ENCODE data around the gene SSR1. TPM values are rescaled to one million over a fixed set of nuclear protein-coding genes. Genes with fewer than 3 reads are reported as not detected.

SSR1 gene
- total RNA-seq, 1 experiment from 2014 or later, result 102 TPM

- Histone ChIP-seq H3K23ac (ENCODE audit: insufficient read length, low read depth, low read length) (no peak overlapping the region), H2BK20ac (ENCODE audit: low read depth, low read length, poor library complexity, severe bottlenecking) (no peak overlapping the region), H3K27ac (ENCODE audit: insufficient read length, low read depth, low read length) (no peak overlapping the region), H3K4me2 (ENCODE audit: insufficient read depth, insufficient read length, low read length) (no peak overlapping the region), H2BK12ac (ENCODE audit: insufficient read length, low read depth, low read length) (no peak overlapping the region), H2BK5ac (ENCODE audit: insufficient read length, low read length) (no peak overlapping the region), H3K9ac (ENCODE audit: extremely low read depth, insufficient read length, low read length) (no peak overlapping the region), H2AK5ac (ENCODE audit: insufficient read length, low read length) (no peak overlapping the region), H4K20me1 (ENCODE audit: control insufficient read depth, insufficient read depth, insufficient read length) (no peaks in the 10 kb centered on the region), H3K9me3 (ENCODE audit: control insufficient read depth, low read depth, low read length) (no peaks in the 10 kb centered on the region), H3K4me1 (ENCODE audit: insufficient read depth, low read length) (no peaks in the 10 kb centered on the region; the same call in 1 of the 2 replicates), H3K23me2 (ENCODE audit: insufficient read length, low read depth, low read length, poor library complexity, severe bottlenecking) (peaks cover 3% of the 10 kb centered on the region), H2BK15ac (ENCODE audit: low read depth, low read length) (no peak overlapping the region), H3T11ph (ENCODE audit: low read length) (no peak overlapping the region), H4K91ac (ENCODE audit: insufficient read length, low read depth, low read length) (no peak overlapping the region), H3K18ac (ENCODE audit: insufficient read length, low read depth, low read length) (no peak overlapping the region), H3K56ac (ENCODE audit: insufficient read length, low read depth, low read length) (no peak overlapping the region), H2AFZ (ENCODE audit: low read length) (no peak overlapping the region), H4K8ac (replicated peaks; ENCODE audit: insufficient read length, low read depth, low read length) (no peak overlapping the region), H3K79me1 (ENCODE audit: insufficient read depth, low read depth, low read length, poor library complexity, severe bottlenecking) (no peaks in the 10 kb centered on the region), H2BK120ac (ENCODE audit: low read depth, low read length, poor library complexity, severe bottlenecking) (no peak overlapping the region), H4K5ac (ENCODE audit: insufficient read length, low read depth, low read length) (no peak overlapping the region), H3K79me2 (ENCODE audit: insufficient read depth, low read length) (no peaks in the 10 kb centered on the region), H3K14ac (ENCODE audit: insufficient read depth, low read length) (no peak overlapping the region), H3K4ac (ENCODE audit: low read depth, low read length) (no peak overlapping the region), H3K27me3 (ENCODE audit: insufficient read depth, low read length) (no peaks in the 10 kb centered on the region; the same call in 1 of the 2 replicates)
- TF ChIP-seq, protein P1, sequence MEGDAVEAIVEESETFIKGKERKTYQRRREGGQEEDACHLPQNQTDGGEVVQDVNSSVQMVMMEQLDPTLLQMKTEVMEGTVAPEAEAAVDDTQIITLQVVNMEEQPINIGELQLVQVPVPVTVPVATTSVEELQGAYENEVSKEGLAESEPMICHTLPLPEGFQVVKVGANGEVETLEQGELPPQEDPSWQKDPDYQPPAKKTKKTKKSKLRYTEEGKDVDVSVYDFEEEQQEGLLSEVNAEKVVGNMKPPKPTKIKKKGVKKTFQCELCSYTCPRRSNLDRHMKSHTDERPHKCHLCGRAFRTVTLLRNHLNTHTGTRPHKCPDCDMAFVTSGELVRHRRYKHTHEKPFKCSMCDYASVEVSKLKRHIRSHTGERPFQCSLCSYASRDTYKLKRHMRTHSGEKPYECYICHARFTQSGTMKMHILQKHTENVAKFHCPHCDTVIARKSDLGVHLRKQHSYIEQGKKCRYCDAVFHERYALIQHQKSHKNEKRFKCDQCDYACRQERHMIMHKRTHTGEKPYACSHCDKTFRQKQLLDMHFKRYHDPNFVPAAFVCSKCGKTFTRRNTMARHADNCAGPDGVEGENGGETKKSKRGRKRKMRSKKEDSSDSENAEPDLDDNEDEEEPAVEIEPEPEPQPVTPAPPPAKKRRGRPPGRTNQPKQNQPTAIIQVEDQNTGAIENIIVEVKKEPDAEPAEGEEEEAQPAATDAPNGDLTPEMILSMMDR (conservative IDR thresholded peaks at IDR 0.05), result no peak
- no CpG with 5 or more reads among the region's 5 CpGs for WGBS (ENCODE audit: extremely low coverage, insufficient read length, low lambda C conversion rate)
- peaks cover 3 to 16% (median 11%) of the 10 kb centered on the region in 3 experiments; a peak in 5 of 7 replicates for H3K36me3 Mint-ChIP-seq (ENCODE audit: insufficient read depth in 1 of 3, low read depth in 3 of 3)
- H3K27me3 Mint-ChIP-seq (ENCODE audit: low read depth), result peaks cover 16% of the 10 kb centered on the region
- no peak for DNase-seq
- H3K4me3 Mint-ChIP-seq, result no peak overlapping the region
- H3K27ac Mint-ChIP-seq, result no peak overlapping the region
- H3K4me1 Mint-ChIP-seq, result peaks cover 8 to 19% of the 10 kb centered on the region in 2 experiments
- peaks cover 17 to 21% of the 10 kb centered on the region in 2 experiments for H3K9me3 Mint-ChIP-seq
These were observed 57.1 kb downstream of the SSR1 start for GRCh38 chr6:7255918-7256317.

Data from H9 (cell line).